ENCODE measurements around the gene NFIC.

DNA sequence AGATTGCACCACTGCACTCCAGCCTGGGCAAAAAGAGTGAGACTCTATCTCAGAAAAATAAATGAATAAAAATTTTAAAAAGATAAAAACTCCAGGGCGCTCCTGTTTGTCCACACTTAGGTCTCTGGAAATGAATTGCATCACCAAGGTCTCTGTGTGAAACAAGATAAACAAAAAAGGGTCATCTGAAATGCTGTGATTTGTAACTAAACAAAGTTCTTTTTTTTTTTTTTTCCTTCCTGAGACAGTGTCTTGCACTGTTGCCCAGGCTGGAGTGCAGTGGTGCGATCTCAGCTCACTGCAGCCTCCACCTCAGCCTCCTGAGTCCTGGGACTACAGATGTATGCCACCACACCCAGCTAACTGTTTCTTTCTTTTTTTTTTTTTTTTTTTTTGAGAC lies 151.3 kb downstream of the NFIC start:
- TF ChIP-seq, protein P1, sequence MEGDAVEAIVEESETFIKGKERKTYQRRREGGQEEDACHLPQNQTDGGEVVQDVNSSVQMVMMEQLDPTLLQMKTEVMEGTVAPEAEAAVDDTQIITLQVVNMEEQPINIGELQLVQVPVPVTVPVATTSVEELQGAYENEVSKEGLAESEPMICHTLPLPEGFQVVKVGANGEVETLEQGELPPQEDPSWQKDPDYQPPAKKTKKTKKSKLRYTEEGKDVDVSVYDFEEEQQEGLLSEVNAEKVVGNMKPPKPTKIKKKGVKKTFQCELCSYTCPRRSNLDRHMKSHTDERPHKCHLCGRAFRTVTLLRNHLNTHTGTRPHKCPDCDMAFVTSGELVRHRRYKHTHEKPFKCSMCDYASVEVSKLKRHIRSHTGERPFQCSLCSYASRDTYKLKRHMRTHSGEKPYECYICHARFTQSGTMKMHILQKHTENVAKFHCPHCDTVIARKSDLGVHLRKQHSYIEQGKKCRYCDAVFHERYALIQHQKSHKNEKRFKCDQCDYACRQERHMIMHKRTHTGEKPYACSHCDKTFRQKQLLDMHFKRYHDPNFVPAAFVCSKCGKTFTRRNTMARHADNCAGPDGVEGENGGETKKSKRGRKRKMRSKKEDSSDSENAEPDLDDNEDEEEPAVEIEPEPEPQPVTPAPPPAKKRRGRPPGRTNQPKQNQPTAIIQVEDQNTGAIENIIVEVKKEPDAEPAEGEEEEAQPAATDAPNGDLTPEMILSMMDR (conservative IDR thresholded peaks at IDR 0.05), result no peak
- TF ChIP-seq EZH2 (IDR thresholded peaks at IDR 0.05; ENCODE audit: low read depth), result no peak
